ENCODE results near the gene MAPT.

- no peak for TF ChIP-seq CTCF (IDR thresholded peaks at IDR 0.05 in 4 of 5, conservative IDR thresholded peaks at IDR 0.05 in 1 of 5)
- TF ChIP-seq POLR2A (IDR thresholded peaks at IDR 0.05), result no peak
These were observed 93.4 kb downstream of the MAPT start for GRCh38 chr17:45987706-45988105.
